NCI-H146 treated with DMSO at 0.1 percent for 48 hours (cell line): ENCODE results near the gene CHST10.

Experiments
- DNase-seq: peaks from one replicate; lab custom pipeline; 2025; ENCODE audit not compliant: unreplicated experiment; lab: John Stamatoyannopoulos, UW

CHST10 gene

DNA sequence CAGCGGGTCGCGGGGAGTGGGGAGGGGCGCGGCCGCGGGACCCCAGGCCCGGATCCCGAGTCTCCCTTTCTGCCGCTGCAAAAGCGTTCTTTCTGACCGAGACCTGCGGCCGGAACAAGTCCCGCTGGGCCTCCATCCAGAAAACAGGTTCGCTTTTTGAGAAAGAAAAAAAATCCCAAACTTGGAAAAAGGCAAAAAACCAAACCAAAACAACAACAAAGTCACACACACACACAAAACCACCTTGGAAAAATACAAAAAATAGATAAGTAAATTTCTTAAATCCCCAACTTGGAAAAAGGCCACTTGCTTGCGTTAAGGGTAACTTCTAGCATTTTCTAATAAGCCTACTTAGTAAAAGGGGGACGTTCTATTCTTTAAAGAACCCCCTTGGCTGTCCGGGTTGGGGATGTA, 250 bp upstream of the CHST10 start:
- DNase-seq, result no peak

DNA sequence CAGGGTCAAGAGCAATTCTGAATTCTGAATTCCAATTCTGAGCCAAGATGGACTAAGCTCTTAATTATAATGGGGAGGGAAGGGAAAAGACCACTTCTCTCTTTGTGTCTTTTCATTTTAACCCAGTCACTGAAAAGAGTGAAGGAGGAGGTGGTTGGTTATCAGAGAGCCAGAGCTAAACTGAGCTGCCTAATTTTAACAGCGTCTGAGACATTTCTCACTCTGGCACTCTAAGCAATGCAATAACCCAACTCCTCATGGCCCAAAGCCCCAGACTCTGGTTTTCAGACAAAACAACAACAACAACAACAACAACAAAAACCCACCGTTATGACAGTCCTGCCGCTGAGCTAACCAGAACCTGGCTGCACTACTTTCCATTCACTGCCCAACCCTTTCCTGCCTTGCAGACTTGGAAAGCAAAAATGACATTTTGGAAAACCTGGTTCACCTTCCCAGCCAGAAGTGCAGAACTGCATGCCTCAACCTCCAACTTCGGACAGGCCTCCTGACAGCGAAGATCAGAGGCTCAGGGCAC, 1.0 kb downstream of the CHST10 start:
- DNase-seq, result no peak

DNA sequence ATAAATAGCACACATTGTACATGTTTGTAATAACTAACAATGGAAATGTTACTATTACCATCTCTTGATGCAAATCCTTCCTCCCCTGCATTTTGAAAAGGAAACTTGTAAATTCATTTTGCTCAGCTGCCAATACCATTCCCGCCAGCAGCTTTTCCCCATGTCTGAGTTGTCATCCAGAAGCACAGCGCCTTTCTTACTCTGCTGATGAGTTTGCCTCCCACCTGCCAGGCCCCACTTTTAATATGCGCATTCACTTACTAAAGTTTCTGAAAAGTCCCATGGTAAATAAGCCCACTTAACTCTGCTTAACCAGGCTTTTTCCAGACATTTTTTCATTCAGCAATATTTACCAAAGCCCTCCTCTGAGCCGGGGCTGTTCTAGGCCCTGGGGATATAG, 3.9 kb downstream of the CHST10 start:
- DNase-seq, result no peak

DNA sequence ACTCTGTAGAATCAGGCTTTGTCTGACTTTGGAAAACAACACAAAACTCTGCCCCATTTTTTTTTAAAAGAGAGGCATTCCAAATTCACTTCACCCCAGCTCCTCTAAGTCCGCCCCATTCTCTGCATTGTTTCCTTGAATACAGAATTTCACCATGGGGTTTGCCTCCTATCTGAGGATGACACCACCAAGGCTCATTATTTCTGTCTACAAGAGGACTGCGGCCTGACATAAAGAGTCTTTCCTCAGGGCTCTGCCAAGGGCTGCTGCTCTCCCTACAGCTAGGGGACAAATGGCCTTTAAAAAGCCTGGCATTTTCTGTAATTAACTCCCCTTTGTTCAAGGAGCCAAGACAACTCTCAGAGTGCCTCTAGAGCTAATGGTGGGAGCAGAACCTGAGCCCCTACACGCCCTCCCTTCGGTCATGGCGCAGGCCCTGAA, 4.6 kb downstream of the CHST10 start:
- no peak for DNase-seq

DNA sequence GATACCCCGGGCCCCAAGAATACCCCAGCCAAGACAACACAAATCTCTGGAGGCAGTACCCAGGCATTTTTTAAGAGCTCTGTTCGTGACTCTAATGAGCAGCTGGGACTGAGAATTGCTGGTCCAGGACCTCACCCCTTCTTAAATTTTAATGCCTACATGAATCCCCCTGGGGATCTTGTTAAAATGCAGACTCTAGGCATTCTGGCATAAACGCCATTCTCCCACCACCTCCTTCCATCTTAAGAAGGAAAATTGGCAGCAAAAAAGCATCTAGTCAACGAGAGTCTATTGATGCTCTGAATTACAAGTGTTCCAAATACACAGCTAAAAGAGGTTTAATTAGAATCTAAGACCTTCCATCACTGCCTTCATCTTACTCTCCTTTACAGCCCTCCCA, 5.0 kb downstream of the CHST10 start:
- no peak for DNase-seq

DNA sequence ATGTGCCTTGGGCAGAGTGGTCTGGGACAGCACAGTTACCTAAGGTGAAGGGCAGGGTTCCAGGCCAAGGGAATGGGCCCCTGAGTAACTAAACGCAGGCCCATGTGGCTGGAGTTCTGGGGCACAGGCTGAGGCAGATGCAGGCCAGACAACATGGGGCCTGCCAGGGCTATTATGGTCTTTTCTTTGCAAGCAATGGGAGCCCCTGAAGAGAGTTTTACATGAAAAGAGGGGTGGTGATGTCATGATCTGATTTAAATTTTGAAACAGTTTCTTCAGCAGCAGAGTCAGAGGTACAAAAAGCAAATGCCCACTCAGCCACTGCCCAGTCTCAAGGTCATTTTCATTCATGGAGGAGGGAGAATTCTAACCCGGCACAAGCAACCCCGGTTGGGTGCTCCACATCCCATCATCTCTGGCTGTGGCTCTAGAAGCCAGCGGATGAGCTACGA, 5.6 kb downstream of the CHST10 start:
- no peak for DNase-seq

DNA sequence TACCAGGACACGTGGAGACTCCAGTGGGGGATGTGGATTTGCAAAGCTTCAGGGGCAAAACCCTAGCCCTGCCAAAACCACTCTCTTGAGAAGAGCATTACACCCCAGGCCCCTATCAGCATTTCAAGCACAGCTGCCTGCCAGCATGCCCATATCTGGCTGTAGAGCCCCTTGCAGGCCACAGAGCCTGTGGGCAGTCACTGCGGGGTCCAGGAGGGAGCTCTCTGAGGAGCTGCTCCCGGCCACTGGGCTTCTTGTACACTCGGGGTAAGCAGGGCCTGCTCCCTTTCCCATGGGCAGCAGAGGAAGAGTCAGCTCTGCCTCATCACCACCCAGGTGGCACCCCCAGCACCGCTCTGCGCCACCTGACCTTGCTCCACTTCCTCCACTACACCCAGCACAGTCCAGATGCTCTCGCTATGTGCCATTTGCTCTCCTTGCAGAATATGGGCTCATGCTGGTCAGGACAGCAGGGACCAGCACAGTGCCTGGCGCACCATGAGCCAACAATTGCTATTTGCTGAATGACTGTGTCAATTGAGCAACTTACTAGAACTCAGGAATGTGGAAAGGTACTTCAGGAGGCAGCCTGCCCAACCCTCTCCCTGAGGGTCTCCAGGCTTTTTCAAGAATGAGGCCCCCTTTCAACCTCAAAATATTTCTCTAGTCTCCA, 7.4 kb downstream of the CHST10 start:
- no peak for DNase-seq

DNA sequence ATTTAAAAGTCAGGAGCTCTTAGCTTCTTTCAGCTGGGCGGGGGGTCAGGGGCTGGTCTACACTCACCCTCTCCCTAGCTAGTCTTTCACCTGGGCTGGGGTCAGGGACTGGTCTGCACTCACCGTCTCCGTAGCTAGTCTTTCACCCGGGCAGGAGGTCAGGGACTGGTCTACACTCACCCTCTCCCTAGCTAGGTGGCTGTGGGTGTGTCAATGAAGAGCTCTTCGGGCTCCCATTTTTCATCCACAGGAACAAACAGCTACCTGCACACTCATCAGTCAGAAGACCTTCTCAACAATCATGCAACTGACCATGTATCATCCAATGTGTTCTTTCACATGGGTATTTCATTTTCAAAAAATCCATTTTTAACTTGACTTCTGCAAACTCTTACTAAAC, 8.0 kb downstream of the CHST10 start:
- DNase-seq, result no peak

DNA sequence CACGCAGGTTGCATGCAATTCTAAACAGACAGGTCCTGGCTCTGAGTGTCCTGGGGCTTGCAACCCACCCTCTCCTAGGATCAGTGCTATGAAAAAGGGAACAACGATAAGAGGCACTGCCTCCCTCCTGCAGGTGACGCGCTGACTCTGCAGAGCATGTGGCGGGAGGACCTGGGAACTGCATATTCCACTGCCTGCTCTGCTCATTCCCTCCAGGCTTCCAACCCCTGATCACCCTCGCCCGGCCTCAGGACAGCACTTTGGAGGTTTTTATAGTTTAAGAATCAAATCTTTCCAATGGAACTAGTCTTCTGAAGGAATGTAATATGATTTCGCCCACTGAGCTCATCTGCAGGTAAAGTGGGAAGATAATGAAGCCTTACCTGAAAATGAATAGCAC, 8.5 kb downstream of the CHST10 start:
- no peak for DNase-seq

DNA sequence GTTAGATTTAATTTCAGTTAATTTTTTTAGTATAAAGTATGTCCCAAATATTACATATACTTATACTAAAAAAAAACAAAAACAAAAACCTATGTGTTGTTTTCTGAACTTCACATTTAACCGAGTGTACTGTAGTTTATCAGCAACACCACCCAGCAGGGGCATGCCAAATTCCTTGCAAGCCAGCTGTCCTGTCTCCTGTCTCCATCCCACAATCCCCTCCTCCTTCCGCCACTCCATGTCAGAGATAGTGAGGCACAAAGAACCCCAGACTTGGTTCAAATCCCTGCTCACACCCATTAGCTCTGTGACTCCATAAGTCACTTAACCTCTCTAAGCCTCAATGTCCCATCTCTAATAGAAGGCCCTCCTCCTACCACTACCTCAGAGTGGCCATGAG, 9.4 kb downstream of the CHST10 start:
- DNase-seq, result no peak

DNA sequence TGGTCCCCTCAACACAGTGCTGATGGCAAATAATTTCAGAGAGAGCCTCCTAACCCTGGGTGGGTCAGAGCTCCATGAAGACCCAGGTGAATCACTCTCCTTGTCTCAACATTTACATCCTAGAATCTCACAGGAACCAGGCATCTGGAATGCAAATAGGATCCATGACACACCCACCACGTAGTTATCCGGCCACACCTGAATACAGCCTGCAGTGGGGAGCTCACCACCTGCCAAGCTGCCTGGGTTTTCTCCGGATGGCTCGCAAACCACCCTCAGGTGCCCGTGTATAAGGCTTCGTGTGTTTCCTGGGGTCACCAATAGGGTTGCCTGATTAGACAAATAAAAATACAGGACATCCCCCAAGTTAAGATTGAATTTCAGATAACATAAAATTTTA, 9.9 kb downstream of the CHST10 start:
- DNase-seq, result no peak

DNA sequence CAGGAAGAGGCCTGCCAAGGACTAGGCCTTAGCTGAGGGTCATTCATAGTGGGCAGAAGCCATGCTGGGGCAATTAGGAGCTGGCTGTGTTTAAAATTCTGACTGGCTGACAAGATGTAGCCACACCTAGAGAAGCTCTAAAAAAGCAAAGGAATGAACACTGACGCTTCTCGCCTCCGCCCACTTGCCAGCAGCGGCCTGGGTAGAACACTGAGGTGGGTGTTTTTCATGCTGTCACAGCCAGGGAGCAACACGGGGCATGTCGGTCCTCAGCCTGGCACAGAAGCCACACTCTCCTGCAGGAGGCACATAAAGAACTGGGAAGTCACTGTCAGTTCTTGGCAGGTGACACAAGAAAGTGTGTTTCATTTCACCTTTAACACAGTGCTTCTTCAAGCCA, 10.4 kb downstream of the CHST10 start:
- DNase-seq, result no peak

DNA sequence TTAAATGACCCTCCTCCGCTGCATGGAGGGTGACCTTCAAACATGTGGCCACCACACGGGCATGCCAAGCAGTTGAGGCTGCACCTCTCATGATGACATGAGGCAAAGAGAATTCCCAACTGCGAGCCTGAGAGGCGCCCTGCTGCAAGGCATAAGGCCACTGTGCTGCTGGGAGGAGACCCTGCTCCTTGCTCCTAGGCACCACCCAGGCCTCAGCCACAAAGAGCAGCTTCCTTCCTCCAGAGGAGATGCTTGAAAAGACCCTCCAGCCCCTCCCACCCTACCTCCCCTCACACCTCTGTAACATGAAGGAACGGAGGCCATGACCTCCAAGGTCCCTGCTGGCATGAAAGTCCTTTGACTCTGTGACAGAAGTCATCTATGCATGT, 11.4 kb downstream of the CHST10 start:
- DNase-seq, result no peak

DNA sequence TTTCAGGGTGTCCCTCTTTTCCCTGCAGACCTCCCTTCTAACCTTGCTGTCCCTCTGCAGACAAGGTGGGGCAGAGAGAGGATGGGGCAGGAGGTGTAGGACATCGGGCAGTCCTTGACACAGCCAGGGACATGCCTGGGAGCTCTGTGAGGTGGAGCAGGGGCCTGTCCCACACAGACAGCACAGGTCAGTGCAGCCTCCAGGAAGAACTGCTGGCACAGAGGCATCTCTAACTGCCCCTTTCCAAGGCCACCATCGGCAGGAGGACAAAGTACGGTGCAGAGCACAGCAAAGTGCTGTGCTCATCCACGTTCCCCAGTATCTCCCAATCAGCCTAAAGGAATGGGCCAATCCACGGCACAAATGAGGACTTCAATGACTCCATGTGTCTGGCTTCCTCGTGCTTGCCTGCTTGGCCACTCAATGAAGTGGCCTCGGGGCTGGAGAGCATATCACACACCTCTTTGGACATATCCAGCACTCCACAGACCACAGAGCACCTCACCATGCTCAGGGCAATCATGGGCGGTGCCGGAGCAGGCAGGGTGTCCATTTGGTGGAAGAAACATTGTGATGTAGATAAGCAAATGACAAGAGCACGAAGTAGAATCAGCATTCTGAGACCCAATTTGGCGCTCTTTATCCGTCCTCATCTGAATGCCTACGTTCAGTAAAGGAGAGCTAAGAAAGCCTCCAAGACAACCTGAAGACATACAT, 11.9 kb downstream of the CHST10 start:
- DNase-seq, result no peak

DNA sequence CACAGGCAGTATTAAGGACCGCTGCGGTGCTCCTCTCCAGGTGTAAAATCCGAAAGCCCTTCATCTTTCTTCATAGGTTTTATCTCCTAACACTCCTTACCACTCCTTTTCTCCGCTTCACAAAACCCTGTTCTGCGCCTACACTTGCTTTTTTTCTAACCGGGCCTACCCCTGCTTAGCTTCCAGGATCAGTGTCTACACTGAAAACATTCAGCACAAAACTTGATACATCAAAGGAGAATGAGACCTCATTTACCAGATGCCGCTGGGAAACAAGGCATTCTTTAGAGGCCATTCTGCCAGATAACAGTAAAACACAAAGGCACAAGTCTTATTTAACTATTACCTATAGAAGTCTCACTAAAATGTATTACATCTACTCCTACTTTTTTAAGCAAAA, 13.1 kb downstream of the CHST10 start:
- no peak for DNase-seq

DNA sequence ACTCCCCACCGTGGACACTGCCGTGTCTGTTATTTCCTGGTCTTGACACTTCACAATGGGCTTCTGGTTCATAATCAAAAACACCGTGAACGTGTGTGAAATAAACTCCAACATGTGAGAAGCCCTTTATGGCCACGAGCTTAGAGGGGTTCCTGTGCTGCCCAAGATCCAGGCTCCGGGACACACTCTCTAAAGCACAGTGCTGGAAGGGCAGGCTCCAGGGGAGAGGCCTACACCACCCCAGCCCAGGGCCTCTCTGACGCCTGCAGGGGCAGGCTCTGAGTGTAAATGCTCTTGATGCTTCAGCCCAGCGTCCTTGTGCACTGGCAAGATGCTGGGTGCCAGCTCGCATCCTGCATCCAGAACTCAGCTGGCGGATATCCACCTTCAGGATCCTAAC, 13.7 kb downstream of the CHST10 start:
- DNase-seq, result no peak

DNA sequence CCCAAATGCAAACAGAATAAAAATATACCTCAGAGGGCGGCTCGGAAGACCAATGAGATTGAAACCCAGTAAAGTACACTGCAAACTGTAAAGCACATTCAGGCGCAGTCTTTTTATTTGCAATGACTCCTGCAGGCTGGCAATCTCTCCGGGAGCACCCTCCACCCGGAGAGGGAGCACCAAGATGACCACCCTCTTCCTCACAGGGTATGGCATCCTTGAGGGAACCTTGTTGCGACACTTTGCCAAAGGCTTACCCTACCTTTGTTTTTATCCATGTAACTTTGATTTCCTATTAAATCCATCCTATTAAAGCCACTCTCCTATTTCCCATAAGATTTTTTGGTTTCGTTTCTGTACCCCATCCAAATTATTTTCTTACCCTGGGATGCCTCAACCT, 16.2 kb downstream of the CHST10 start:
- no peak for DNase-seq

DNA sequence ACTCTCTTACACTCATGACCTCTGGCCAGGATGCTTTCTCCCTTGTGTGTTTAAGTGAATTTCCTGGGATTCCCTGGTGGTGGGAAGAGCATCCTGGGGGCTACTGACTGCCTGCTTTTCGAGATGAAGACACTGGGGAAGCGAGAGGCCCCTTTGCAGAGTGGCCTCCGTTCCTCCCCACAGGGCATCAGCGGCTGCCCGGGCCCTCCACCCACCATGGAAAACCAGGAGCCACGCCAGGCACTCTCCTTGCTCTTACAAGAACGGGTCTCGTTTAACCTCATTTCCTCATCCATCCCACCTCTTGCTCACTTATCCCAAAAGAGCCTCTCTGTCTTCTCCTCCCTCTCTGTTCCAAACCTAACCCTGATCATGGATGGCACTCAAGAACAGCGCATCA, 17.8 kb downstream of the CHST10 start:
- DNase-seq, result no peak

DNA sequence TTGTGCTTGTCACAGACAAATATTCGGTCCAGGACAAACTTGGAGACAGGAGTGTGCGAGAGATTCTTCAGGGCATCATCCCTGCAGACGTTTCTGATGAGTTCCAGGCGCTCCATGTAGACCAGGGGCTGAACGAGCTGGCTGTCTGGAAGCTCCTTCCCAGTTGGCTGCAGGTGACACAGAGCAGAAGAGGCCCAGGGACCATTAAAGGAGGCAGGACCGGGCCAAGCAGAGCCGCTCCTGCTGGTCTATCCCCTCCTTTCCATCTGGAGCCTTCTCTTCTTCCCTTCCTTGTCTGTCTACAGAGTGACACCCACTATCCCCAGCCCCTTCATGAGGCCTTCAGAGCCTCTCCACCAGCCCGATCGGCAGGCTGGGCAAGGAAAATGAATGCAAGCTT, 19.5 kb downstream of the CHST10 start:
- no peak for DNase-seq

DNA sequence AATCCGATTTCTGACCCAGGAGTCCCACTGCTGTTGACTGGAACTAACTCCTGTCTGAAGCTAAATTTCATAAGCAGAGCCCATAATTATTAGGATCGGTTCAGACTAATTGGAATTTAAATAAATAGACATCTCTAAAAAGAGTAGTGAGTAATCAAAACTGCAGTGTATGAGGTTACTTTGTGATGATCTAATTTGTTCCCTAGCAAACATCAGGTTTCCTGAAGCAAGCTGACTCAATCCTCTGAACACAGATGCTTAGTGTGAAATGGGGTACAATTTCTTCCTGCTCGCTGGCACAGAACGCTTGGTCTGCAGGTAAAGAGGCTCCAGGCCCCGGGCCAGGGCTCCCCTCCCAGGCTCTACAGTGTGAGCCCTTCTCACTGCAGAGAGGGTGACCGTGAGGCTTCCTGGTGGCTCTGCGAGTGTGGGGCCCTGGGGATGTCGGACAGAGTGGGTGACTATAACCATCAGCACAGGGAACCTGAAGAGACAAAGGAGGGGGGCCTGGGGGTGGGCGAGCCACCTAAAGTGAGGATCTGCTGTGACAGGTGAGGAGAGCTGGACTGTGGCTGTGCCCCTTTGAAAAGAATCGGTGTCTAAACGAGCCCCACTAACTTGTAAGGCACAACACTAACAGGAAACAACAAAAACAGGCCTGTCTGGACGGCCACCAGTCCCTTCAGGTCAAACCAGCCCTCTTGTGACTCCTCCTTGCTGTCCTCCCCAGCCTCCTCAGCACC, 20.2 kb downstream of the CHST10 start:
- no peak for DNase-seq

DNA sequence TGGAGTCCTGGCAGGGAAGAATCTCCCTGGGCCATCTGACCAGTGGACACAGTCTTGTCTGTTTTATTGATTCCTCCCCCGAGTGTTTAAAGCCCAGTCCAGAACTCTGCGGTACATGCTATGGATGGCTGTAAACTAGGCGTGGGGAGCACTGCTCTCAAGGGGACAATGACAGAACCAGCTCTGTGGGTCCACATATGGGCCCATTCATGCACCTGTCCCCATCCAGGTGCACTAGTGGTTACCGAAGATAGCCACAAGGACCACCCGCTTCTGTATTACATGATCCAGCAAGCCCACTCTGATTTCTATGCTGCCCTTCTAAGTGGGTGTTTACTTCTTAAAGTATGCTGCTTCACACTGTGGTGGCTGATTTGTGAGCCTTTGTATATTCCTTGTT, 21.0 kb downstream of the CHST10 start:
- no peak for DNase-seq
